GM12874 (cell line): ENCODE data around the gene IFNA1.
A peak's percentile ranks its signal among the peaks of the same experiment; 100 is the strongest.

Experiments used
- CTCF ChIP-seq: IDR thresholded peaks from 2 replicates; pipeline ENCODE4 v1.5.1; 2011; ENCODE audit warnings: low read depth, mild to moderate bottlenecking, control low read depth, low read length, moderate library complexity; ENCODE audit not compliant: insufficient read depth

IFNA1 gene

GRCh38 chr9:21454149-21454548 lies 13.9 kb downstream of the IFNA1 start:
- TF ChIP-seq CTCF = no peak

GRCh38 chr9:21455320-21455719 lies 15.1 kb downstream of the IFNA1 start:
- peak; percentile 76 for TF ChIP-seq CTCF

GRCh38 chr9:21461377-21461776 lies 21.1 kb downstream of the IFNA1 start:
- TF ChIP-seq CTCF = no peak

- no peak for TF ChIP-seq CTCF
Observed at GRCh38 chr9:21465138-21465537, 24.9 kb downstream of the IFNA1 start.

- peak; percentile 42; the same call in 1 of the 2 replicates for TF ChIP-seq CTCF
Observed at GRCh38 chr9:21465859-21466518, 25.8 kb downstream of the IFNA1 start.

GRCh38 chr9:21470126-21470525 lies 29.9 kb downstream of the IFNA1 start:
- no peak for TF ChIP-seq CTCF

- TF ChIP-seq CTCF = 0 out of 2 replicates have a peak, but pooled peaks have one; percentile 10
Observed at GRCh38 chr9:21473236-21473635, 33.0 kb downstream of the IFNA1 start.
